Astrocyte (in vitro differentiated cells and primary cell): ENCODE measurements around the gene TRMT2B.

ENCODE experiments used
- EZH2 ChIP-seq: IDR thresholded peaks from 2 replicates; pipeline ENCODE4 v1.6.1; 2012; ENCODE audit warnings: mild to moderate bottlenecking, low read length, inconsistent platforms; ENCODE audit not compliant: insufficient read depth
- TF ChIP-seq, protein P1 (sequence below): IDR thresholded peaks from 2 replicates; pipeline ENCODE4 v1.5.1; 2011; ENCODE audit warnings: low read depth, mild to moderate bottlenecking, inconsistent platforms, low read length, moderate library complexity; ENCODE audit not compliant: insufficient read depth

DNA sequence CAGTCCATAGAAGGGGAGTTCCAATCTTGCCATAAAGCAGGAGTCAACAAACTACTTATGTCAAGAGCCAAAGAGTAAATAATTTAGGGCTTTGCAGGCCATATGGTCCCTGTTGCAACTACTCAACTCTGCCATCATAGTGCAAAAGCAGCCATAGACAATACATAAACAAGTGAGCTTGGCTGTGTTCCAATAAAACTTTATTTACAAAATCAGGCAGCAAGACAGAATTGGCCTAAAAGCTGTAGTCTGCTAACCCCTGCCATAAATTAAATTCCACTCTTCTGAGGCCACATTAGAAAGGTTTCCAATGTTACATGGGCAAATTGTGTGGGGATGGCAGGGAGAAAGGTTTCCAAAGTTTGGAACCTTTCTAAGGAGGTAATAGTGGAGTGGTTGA lies 14.7 kb downstream of the TRMT2B start:
- TF ChIP-seq, protein P1, sequence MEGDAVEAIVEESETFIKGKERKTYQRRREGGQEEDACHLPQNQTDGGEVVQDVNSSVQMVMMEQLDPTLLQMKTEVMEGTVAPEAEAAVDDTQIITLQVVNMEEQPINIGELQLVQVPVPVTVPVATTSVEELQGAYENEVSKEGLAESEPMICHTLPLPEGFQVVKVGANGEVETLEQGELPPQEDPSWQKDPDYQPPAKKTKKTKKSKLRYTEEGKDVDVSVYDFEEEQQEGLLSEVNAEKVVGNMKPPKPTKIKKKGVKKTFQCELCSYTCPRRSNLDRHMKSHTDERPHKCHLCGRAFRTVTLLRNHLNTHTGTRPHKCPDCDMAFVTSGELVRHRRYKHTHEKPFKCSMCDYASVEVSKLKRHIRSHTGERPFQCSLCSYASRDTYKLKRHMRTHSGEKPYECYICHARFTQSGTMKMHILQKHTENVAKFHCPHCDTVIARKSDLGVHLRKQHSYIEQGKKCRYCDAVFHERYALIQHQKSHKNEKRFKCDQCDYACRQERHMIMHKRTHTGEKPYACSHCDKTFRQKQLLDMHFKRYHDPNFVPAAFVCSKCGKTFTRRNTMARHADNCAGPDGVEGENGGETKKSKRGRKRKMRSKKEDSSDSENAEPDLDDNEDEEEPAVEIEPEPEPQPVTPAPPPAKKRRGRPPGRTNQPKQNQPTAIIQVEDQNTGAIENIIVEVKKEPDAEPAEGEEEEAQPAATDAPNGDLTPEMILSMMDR = no peak
- no peak for TF ChIP-seq EZH2
